HEK293T (cell line): ENCODE results near the gene EXOSC9.

Experiments
- CTCF ChIA-PET: fragments of 350-600 bp; formaldehyde crosslinking; extraction: SDS; loops from one replicate; lab custom pipeline; 2021; ENCODE audit warnings: antibody characterized with exemption, inconsistent platforms; lab: Yijun Ruan, JAX
- POLR2A ChIA-PET: fragments of 350-600 bp; formaldehyde crosslinking; extraction: SDS; loops from one replicate; lab custom pipeline; 2020; ENCODE audit warnings: antibody characterized with exemption, inconsistent platforms; lab: Yijun Ruan, JAX
- DNase-seq: peaks from one replicate; pipeline ENCODE4 v3.0.0; 2012; ENCODE audit warnings: mixed read lengths; ENCODE audit errors: extremely low spot score
- ARNT ChIP-seq: fragments of 450-650 bp; IDR thresholded peaks from 2 replicates; pipeline ENCODE4 v1.6.1; 2017; ENCODE audit warnings: mild to moderate bottlenecking
- BHLHE40 ChIP-seq: fragments of 450-650 bp; IDR thresholded peaks from 2 replicates; pipeline ENCODE4 v1.6.1; 2016; ENCODE audit warnings: mild to moderate bottlenecking, moderate library complexity, borderline replicate concordance
- CTBP1 ChIP-seq: fragments of 450-650 bp; IDR thresholded peaks from 2 replicates; pipeline ENCODE4 v1.6.1; 2016; ENCODE audit warnings: borderline replicate concordance
- ELF4 ChIP-seq: fragments of 450-650 bp; IDR thresholded peaks from 2 replicates; pipeline ENCODE4 v1.6.1; 2017; ENCODE audit warnings: antibody characterized with exemption
- FOXA1 ChIP-seq: fragments of 450-650 bp; IDR thresholded peaks from 2 replicates; pipeline ENCODE4 v1.6.1; 2016; ENCODE audit warnings: mild to moderate bottlenecking
- FOXK2 ChIP-seq: fragments of 450-650 bp; IDR thresholded peaks from 2 replicates; pipeline ENCODE4 v1.6.1; 2016; ENCODE audit warnings: mild to moderate bottlenecking
- FOXM1 ChIP-seq: fragments of 450-650 bp; IDR thresholded peaks from 2 replicates; pipeline ENCODE4 v1.6.1; 2017; ENCODE audit warnings: mild to moderate bottlenecking, borderline replicate concordance
- HDGF ChIP-seq: fragments of 450-650 bp; IDR thresholded peaks from 2 replicates; pipeline ENCODE4 v1.6.1; 2017; ENCODE audit warnings: antibody characterized with exemption, borderline replicate concordance
- L3MBTL2 ChIP-seq: fragments of 450-650 bp; conservative IDR thresholded peaks from 2 replicates; pipeline ENCODE4 v1.6.1; 2016; ENCODE audit warnings: mild to moderate bottlenecking
- LEF1 ChIP-seq: fragments of 450-650 bp; IDR thresholded peaks from 2 replicates; pipeline ENCODE4 v1.6.1; 2017; ENCODE audit warnings: mild to moderate bottlenecking, borderline replicate concordance
- NFRKB ChIP-seq: fragments of 450-650 bp; IDR thresholded peaks from 2 replicates; pipeline ENCODE4 v1.6.1; 2016; ENCODE audit warnings: mild to moderate bottlenecking, moderate library complexity
- PKNOX1 ChIP-seq: fragments of 450-650 bp; IDR thresholded peaks from 2 replicates; pipeline ENCODE4 v1.6.1; 2016
- SP1 ChIP-seq: fragments of 450-650 bp; IDR thresholded peaks from 2 replicates; pipeline ENCODE4 v1.6.1; 2017
- SUZ12 ChIP-seq: fragments of 450-650 bp; IDR thresholded peaks from 2 replicates; pipeline ENCODE4 v1.6.1; 2016; ENCODE audit warnings: mild to moderate bottlenecking
- TARDBP ChIP-seq: fragments of 450-650 bp; IDR thresholded peaks from 2 replicates; pipeline ENCODE4 v1.6.1; 2016
- ZNF384 ChIP-seq: fragments of 450-650 bp; IDR thresholded peaks from 2 replicates; pipeline ENCODE4 v1.6.1; 2016

EXOSC9 gene

DNA sequence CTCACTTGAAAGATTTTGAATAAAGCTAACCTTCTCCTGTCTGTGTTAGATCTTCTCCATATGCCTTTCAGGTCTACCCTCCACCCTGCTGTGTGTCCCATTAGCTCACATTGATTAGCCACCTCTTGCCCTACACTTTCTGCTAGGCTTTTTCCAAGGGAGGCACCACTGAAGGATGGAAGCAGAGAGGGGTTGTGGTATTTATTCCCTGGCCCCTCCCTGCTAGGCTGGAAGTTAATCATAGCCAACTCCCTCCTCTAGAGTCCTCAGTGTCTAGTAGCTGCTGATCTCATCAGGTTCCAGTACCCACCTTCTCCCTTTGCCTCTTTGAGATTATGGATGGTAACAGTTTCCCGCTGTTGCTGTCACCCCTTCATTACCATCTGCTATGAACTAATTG is 27.2 kb upstream of the EXOSC9 start:
- TF ChIP-seq TARDBP = no peak
- TF ChIP-seq PKNOX1 = no peak
- no peak for TF ChIP-seq ELF4
- no peak for TF ChIP-seq ARNT
- no peak for TF ChIP-seq SP1
- no peak for DNase-seq
- ChIA-PET POLR2A (no interaction called here), CTCF (no interaction called here)

DNA sequence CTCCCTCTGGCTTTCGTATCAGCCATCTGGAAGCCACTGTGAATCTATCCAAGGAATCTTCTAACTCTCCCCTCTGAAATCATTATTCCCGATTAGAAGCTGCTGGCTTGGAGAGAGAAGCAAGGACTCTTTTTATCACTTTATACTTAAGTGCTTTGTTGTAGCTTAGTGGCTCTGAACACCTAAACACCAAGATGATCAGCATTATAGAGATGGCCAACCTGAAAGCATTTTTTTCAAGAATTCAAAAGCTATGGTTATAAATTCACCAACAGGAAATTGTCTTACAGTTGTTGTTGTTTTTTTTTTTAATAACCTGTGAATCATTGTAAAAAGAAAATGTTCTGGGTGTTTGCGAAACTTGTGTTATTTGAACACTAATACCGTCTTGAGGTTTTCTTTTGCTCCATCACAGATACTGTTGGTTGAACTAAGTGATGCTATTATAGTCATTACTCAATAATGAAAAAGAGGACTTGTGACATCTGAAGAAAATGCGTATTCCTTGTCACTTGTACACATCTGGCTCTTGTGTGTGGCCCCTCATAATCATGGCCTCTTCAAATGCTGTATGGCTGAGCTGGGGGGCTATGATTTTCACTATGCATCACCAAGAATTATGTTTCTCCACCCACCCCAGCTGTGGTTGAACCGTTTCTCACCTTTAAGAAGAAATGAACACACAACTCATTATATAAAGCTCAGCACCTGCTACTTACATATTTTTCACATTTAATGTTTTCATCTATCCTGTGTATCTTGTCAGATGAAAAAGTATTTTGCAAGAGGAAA is 24.3 kb upstream of the EXOSC9 start:
- CTCF ChIA-PET = no interaction called here
- no peak for TF ChIP-seq FOXM1
- no peak for TF ChIP-seq FOXK2
- TF ChIP-seq HDGF = no peak
- no peak for TF ChIP-seq ZNF384
- no peak for TF ChIP-seq FOXA1
- no peak for TF ChIP-seq L3MBTL2
- no peak for TF ChIP-seq ELF4
- no peak for TF ChIP-seq SP1
- TF ChIP-seq NFRKB = no peak
- no peak for TF ChIP-seq BHLHE40
- no peak for TF ChIP-seq PKNOX1
- no peak for TF ChIP-seq ARNT
- TF ChIP-seq TARDBP = no peak
- no peak for TF ChIP-seq SUZ12
- TF ChIP-seq CTBP1 = no peak
- TF ChIP-seq LEF1 = no peak
- POLR2A ChIA-PET = no interaction called here
- DNase-seq = no peak

DNA sequence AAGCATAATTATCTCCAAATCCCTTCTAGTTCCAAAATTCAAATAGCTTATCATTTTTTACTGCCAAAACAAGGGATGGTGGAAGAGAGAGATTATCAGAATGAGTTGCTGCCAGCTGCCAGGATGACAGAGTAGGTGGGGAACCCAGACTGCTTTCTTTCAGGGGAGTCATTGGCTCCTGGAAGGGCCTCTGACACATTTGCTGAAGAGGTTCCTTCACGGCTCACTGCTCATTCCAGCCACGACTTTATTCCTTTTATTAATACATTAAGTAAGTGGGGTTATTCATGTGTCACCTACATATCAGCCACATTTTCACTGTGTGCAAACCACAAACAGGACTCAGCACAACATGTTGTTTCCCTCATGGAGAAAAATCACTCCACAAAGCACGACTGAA is 23.5 kb upstream of the EXOSC9 start:
- no peak for DNase-seq
- CTCF ChIA-PET = interaction anchor here (1.1 kb wide), 1 partner anchor 13 kb away, joined by 3 read pairs; no protein-coding TSS in a partner anchor
- POLR2A ChIA-PET = no interaction called here
- TF ChIP-seq TARDBP (no peak), FOXA1 (no peak)

- POLR2A ChIA-PET = no interaction called here
Observed at GRCh38 chr4:121778991-121779628, 22.0 kb upstream of the EXOSC9 start.

DNA sequence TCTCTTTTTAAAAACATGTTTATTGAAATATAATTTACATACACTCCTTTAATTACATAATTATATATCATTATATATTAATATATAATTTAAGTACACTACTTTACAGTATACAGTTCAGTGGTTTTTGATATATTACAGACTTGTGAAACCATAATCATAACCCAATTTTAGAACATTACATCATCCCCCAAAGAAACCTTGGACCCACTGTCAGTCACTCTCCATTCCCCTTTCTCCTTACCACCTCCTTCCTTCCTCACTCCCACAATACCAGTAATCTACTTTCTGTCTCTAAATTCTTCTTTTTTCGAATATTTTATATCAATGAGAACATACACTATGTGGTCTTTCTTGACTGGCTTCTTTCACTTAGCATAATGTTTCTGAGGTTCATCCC is 17.9 kb upstream of the EXOSC9 start:
- TF ChIP-seq TARDBP (no peak), PKNOX1 (no peak), FOXK2 (no peak), FOXM1 (no peak), L3MBTL2 (no peak), CTBP1 (no peak), SP1 (no peak)
- ChIA-PET POLR2A (no interaction called here), CTCF (no interaction called here)
- no peak for DNase-seq

More at GRCh38 chr4:121778991-121779628, 22.0 kb upstream of the EXOSC9 start:
- DNase-seq = no peak
- TF ChIP-seq FOXA1 (no peak), ARNT (no peak), ZNF384 (no peak), TARDBP (no peak), BHLHE40 (no peak), CTBP1 (no peak), FOXK2 (no peak), L3MBTL2 (no peak), HDGF (no peak), FOXM1 (no peak), SP1 (no peak), NFRKB (no peak), PKNOX1 (no peak), LEF1 (no peak)
- CTCF ChIA-PET = interaction anchor here (0.6 kb wide), 1 partner anchor 1211 kb away, joined by 7 read pairs; no protein-coding TSS in a partner anchor

- TF ChIP-seq L3MBTL2 (no peak), FOXM1 (no peak), PKNOX1 (no peak), ELF4 (no peak), HDGF (no peak), SP1 (no peak), BHLHE40 (no peak), SUZ12 (no peak), TARDBP (no peak), FOXA1 (no peak), ZNF384 (no peak), FOXK2 (no peak), LEF1 (no peak), ARNT (no peak), NFRKB (no peak), CTBP1 (no peak)
- DNase-seq = no peak
- CTCF ChIA-PET = no interaction called here
- POLR2A ChIA-PET = no interaction called here
Observed at GRCh38 chr4:121784401-121784800, 16.7 kb upstream of the EXOSC9 start.
